A549 (cell line): Measurements from ENCODE around the gene MYO1B. TPM values are rescaled to one million over a fixed set of nuclear protein-coding genes. Genes with fewer than 3 reads are reported as not detected.

Source experiments
- ATAC-seq, 2 experiments: fragments of 200-7000 bp in 1 of 2; fragments of >200 bp in 1 of 2; cut with Nextera tagmentation in 1 of 2; cut with Tn5 transposase in 1 of 2; 3 replicates each; pipeline versions ENCODE4 v1.8.0 to v1.9.1; 2018 to 2020; ENCODE audit warnings: mild to moderate bottlenecking in 1 of 2, moderate library complexity in 1 of 2
- CTCF ChIA-PET: fragments of 300-600 bp; sonication (Branson Sonifier 250); formaldehyde crosslinking; extraction: SDS; loops from one replicate; lab custom pipeline; 2021; ENCODE audit warnings: antibody characterized with exemption, inconsistent platforms; lab: Yijun Ruan, JAX
- POLR2A ChIA-PET: fragments of 350-600 bp; formaldehyde crosslinking; extraction: SDS; loops from one replicate; lab custom pipeline; 2021; ENCODE audit warnings: antibody characterized with exemption, inconsistent platforms; lab: Yijun Ruan, JAX
- DNase-seq, 2 experiments: peaks; one replicate each; pipeline versions ENCODE4 v3.0.0 to v3.0.0-alpha.2; 2011 to 2016; ENCODE audit warnings: low read depth in 1 of 2, low spot score in 1 of 2
- FAIRE-seq: peaks from 2 replicates; lab custom pipeline; 2011; peaks lifted over from hg19 to GRCh38; lab: Jason Lieb, UNC
- H3K27ac ChIP-seq, 2 experiments: fragments of >200 bp; sonication (Bioruptor Twin); formaldehyde crosslinking; 3 replicates each; pipeline ENCODE4 v1.5.1; 2016 to 2017
- H3K4me1 ChIP-seq: fragments of >200 bp; sonication (Bioruptor Twin); formaldehyde crosslinking; 3 replicates; pipeline ENCODE4 v1.6.1; 2016
- H3K4me2 ChIP-seq: fragments of >200 bp; sonication (Bioruptor Twin); formaldehyde crosslinking; 3 replicates; pipeline ENCODE4 v1.6.1; 2016
- H3K4me3 ChIP-seq: fragments of >200 bp; sonication (Bioruptor Twin); formaldehyde crosslinking; 3 replicates; pipeline ENCODE4 v1.5.1; 2016
- H3K9me3 ChIP-seq: fragments of >200 bp; sonication (Bioruptor Twin); formaldehyde crosslinking; 3 replicates; pipeline ENCODE4 v1.6.1; 2016
- CHD4 ChIP-seq: fragments of 200-600 bp; sonication (generic); IDR thresholded peaks from 2 replicates; pipeline ENCODE4 v1.6.1; 2016; ENCODE audit warnings: antibody characterized with exemption, mild to moderate bottlenecking, borderline replicate concordance
- EHF ChIP-seq: fragments of 250-450 bp; sonication (Bioruptor Pico); IDR thresholded peaks from 2 replicates; pipeline ENCODE4 v1.5.0; 2020; ENCODE audit warnings: mild to moderate bottlenecking
- EHMT2 ChIP-seq: fragments of 200-600 bp; sonication (generic); IDR thresholded peaks from 2 replicates; pipeline ENCODE4 v1.6.1; 2016; ENCODE audit warnings: antibody characterized with exemption, low read depth, mild to moderate bottlenecking, moderate library complexity
- FOSL2 ChIP-seq, 2 experiments: fragments of 450-650 bp in 1 of 2; fragments of >200 bp in 1 of 2; sonication (Bioruptor Twin) in 1 of 2; formaldehyde crosslinking; IDR thresholded peaks; 2 replicates each; pipeline versions ENCODE4 v1.5.0 to v1.6.1; 2016 to 2020; ENCODE audit warnings: mild to moderate bottlenecking in 1 of 2, moderate library complexity in 1 of 2
- GATA3 ChIP-seq: IDR thresholded peaks from 2 replicates; pipeline ENCODE4 v1.6.1; 2012; ENCODE audit warnings: borderline replicate concordance
- HOXA7 ChIP-seq: fragments of 250-450 bp; sonication (Bioruptor Pico); IDR thresholded peaks from 2 replicates; pipeline ENCODE4 v1.5.0; 2020; ENCODE audit warnings: mild to moderate bottlenecking, moderate library complexity
- HOXB5 ChIP-seq: fragments of 250-450 bp; sonication (Bioruptor Pico); IDR thresholded peaks from 2 replicates; pipeline ENCODE4 v1.5.0; 2020; ENCODE audit warnings: mild to moderate bottlenecking, moderate library complexity
- JUNB ChIP-seq: fragments of >200 bp; sonication (Bioruptor Twin); formaldehyde crosslinking; IDR thresholded peaks from 2 replicates; pipeline ENCODE4 v1.6.1; 2016
- KDM5A ChIP-seq: fragments of 200-600 bp; sonication (generic); IDR thresholded peaks from 2 replicates; pipeline ENCODE4 v1.6.1; 2016; ENCODE audit warnings: antibody characterized with exemption, mild to moderate bottlenecking
- MAZ ChIP-seq: fragments of 150-350 bp; IDR thresholded peaks from 2 replicates; pipeline ENCODE4 v1.6.1; 2014; ENCODE audit warnings: antibody characterized with exemption, low read depth, low read length, borderline replicate concordance
- MYC ChIP-seq: IDR thresholded peaks from 2 replicates; pipeline ENCODE4 v1.6.1; 2012; ENCODE audit warnings: mild to moderate bottlenecking, inconsistent platforms, low read length, improper control_type of control experiment, borderline replicate concordance
- POLR2A ChIP-seq: IDR thresholded peaks from 2 replicates; pipeline ENCODE4 v1.6.1; 2012; ENCODE audit warnings: mild to moderate bottlenecking, low read length
- RARB ChIP-seq: fragments of 250-450 bp; sonication (Bioruptor Pico); IDR thresholded peaks from 2 replicates; pipeline ENCODE4 v1.8.0; 2021; ENCODE audit warnings: mild to moderate bottlenecking, moderate library complexity
- SMC3 ChIP-seq: fragments of >200 bp; sonication (Bioruptor Twin); formaldehyde crosslinking; IDR thresholded peaks from 3 replicates; pipeline ENCODE4 v1.6.1; 2018; ENCODE audit warnings: inconsistent platforms
- SREBF2 ChIP-seq: fragments of 450-650 bp; IDR thresholded peaks from 2 replicates; pipeline ENCODE4 v1.6.1; 2014; ENCODE audit warnings: mild to moderate bottlenecking, moderate library complexity
- ZSCAN20 ChIP-seq: fragments of 250-450 bp; sonication (Bioruptor Pico); IDR thresholded peaks from 2 replicates; pipeline ENCODE4 v1.8.0; 2022; ENCODE audit warnings: mild to moderate bottlenecking, moderate library complexity
- WGBS: methylation state at CpG from one replicate; pipeline ENCODE4 v1.1.6; 2017; ENCODE audit errors: missing lambda C conversion rate; 5-methylcytosine and 5-hydroxymethylcytosine counted together
- polyA plus RNA-seq, 4 experiments: library from polyadenylated mRNA; depleted of rRNA in 3 of 4; stranded (reverse); fragments of >200 nt; fragmentation: RNase III in 1 of 4; extraction: RNeasy Plus Mini Kit Qiagen cat#74134 plus additional on column Dnase treatment in 1 of 4; gene quantifications; 2 replicates in 3 of 4; 3 replicates in 1 of 4; pipeline ENCODE4 v1.2.3, GENCODE V29; 2011 to 2017
- TF ChIP-seq, protein P1 (sequence below): fragments of 150-350 bp; IDR thresholded peaks from 2 replicates; pipeline ENCODE4 v1.6.1; 2014; ENCODE audit warnings: low read depth, mild to moderate bottlenecking, low read length
- TF ChIP-seq, protein P2 (sequence below): IDR thresholded peaks from 2 replicates; pipeline ENCODE4 v1.6.1; 2012
- TF ChIP-seq, protein P3 (sequence below): fragments of 200-600 bp; sonication (generic); IDR thresholded peaks from 2 replicates; pipeline ENCODE4 v1.6.1; 2016; ENCODE audit warnings: antibody characterized with exemption, mild to moderate bottlenecking, moderate library complexity
- TF ChIP-seq, protein P4 (sequence below): fragments of >200 bp; sonication (Bioruptor Twin); formaldehyde crosslinking; IDR thresholded peaks from 3 replicates; pipeline ENCODE4 v1.5.1; 2016
- TF ChIP-seq, protein P5 (sequence below): fragments of 450-650 bp; IDR thresholded peaks from 2 replicates; pipeline ENCODE4 v1.6.1; 2014; ENCODE audit warnings: antibody characterized with exemption

The MYO1B gene
- polyA plus RNA-seq, 2 of the 4 experiments (the other 2 are of a cell fraction), result 77.7 to 159 TPM

DNA sequence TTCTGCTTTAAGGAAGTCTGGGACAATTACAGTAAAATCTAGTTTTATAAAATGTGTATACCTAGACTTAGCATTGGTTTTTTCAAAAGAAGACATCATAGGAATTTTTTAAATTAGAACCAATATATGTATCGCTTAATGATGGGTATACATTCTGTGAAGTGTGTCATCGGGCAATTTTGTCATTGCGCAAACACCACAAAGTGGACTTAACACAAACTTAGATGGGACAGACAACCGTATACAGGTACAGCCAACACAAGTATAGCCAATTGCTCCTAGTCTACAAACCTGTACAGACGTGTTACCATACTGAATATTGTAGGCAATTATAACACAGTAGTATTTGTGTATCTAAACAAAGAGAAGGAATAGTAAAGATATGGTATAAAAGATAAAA lies 12.7 kb downstream of the MYO1B start:
- peaks cover 73% of the 10 kb centered on the region for H3K4me1 ChIP-seq
- no peak overlapping the region for H3K27ac ChIP-seq
- POLR2A ChIA-PET, result no interaction called here
- WGBS, result 93% methylated on average over 5 of the region's 5 CpGs
- H3K4me3 ChIP-seq, result no peak overlapping the region
- TF ChIP-seq SREBF2, result no peak
- no peak for TF ChIP-seq KDM5A
- ATAC-seq (no peak), FAIRE-seq (no peak), DNase-seq (no peak)
- CTCF ChIA-PET, result no interaction called here
- H3K4me2 ChIP-seq, result no peak overlapping the region
- no peaks in the 10 kb centered on the region for H3K9me3 ChIP-seq

DNA sequence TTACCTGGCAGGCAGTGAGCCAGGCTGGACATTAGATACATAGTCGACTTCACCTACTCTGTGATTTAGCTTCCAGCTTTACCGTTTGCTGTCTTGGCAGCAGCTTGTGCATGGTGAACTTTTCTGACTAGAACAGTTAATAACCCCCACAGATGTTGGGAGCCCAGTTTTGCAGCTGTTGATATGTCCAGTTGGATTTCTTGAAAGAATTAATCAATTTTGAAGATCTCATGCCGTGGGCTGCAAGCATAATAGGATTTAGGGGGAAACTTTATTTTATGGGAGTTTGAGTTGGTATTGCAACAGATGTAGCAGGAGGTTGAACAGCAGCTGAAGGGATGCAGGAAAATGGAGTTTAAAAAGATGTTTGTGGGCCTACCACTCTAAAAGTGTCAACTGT lies 13.8 kb downstream of the MYO1B start:
- Histone ChIP-seq H3K4me2 (no peak overlapping the region), H3K4me1 (peaks cover 78% of the 10 kb centered on the region), H3K4me3 (no peak overlapping the region), H3K27ac (no peak overlapping the region), H3K9me3 (no peaks in the 10 kb centered on the region)
- no peak for DNase-seq
- TF ChIP-seq, protein P1, sequence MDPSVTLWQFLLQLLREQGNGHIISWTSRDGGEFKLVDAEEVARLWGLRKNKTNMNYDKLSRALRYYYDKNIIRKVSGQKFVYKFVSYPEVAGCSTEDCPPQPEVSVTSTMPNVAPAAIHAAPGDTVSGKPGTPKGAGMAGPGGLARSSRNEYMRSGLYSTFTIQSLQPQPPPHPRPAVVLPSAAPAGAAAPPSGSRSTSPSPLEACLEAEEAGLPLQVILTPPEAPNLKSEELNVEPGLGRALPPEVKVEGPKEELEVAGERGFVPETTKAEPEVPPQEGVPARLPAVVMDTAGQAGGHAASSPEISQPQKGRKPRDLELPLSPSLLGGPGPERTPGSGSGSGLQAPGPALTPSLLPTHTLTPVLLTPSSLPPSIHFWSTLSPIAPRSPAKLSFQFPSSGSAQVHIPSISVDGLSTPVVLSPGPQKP, result no peak
- TF ChIP-seq, protein P2, sequence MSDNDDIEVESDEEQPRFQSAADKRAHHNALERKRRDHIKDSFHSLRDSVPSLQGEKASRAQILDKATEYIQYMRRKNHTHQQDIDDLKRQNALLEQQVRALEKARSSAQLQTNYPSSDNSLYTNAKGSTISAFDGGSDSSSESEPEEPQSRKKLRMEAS, result no peak
- no peak for TF ChIP-seq HOXB5 (CRISPR knock-in tag)
- no peak for TF ChIP-seq POLR2A
- TF ChIP-seq MAZ, result no peak
- TF ChIP-seq, protein P3, sequence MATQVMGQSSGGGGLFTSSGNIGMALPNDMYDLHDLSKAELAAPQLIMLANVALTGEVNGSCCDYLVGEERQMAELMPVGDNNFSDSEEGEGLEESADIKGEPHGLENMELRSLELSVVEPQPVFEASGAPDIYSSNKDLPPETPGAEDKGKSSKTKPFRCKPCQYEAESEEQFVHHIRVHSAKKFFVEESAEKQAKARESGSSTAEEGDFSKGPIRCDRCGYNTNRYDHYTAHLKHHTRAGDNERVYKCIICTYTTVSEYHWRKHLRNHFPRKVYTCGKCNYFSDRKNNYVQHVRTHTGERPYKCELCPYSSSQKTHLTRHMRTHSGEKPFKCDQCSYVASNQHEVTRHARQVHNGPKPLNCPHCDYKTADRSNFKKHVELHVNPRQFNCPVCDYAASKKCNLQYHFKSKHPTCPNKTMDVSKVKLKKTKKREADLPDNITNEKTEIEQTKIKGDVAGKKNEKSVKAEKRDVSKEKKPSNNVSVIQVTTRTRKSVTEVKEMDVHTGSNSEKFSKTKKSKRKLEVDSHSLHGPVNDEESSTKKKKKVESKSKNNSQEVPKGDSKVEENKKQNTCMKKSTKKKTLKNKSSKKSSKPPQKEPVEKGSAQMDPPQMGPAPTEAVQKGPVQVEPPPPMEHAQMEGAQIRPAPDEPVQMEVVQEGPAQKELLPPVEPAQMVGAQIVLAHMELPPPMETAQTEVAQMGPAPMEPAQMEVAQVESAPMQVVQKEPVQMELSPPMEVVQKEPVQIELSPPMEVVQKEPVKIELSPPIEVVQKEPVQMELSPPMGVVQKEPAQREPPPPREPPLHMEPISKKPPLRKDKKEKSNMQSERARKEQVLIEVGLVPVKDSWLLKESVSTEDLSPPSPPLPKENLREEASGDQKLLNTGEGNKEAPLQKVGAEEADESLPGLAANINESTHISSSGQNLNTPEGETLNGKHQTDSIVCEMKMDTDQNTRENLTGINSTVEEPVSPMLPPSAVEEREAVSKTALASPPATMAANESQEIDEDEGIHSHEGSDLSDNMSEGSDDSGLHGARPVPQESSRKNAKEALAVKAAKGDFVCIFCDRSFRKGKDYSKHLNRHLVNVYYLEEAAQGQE, result no peak
- no peak for TF ChIP-seq HOXA7 (CRISPR knock-in tag)
- no peak for TF ChIP-seq JUNB
- TF ChIP-seq EHMT2, result no peak
- TF ChIP-seq, protein P4, sequence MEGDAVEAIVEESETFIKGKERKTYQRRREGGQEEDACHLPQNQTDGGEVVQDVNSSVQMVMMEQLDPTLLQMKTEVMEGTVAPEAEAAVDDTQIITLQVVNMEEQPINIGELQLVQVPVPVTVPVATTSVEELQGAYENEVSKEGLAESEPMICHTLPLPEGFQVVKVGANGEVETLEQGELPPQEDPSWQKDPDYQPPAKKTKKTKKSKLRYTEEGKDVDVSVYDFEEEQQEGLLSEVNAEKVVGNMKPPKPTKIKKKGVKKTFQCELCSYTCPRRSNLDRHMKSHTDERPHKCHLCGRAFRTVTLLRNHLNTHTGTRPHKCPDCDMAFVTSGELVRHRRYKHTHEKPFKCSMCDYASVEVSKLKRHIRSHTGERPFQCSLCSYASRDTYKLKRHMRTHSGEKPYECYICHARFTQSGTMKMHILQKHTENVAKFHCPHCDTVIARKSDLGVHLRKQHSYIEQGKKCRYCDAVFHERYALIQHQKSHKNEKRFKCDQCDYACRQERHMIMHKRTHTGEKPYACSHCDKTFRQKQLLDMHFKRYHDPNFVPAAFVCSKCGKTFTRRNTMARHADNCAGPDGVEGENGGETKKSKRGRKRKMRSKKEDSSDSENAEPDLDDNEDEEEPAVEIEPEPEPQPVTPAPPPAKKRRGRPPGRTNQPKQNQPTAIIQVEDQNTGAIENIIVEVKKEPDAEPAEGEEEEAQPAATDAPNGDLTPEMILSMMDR, result no peak
- TF ChIP-seq CHD4, result no peak
- TF ChIP-seq, protein P5, sequence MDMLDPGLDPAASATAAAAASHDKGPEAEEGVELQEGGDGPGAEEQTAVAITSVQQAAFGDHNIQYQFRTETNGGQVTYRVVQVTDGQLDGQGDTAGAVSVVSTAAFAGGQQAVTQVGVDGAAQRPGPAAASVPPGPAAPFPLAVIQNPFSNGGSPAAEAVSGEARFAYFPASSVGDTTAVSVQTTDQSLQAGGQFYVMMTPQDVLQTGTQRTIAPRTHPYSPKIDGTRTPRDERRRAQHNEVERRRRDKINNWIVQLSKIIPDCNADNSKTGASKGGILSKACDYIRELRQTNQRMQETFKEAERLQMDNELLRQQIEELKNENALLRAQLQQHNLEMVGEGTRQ, result no peak
- no peak for TF ChIP-seq MYC
- WGBS, result 56% methylated on average over 3 of the region's 3 CpGs
- CTCF ChIA-PET, result interaction anchor here (1.8 kb wide), 1 partner anchor 8 kb away, joined by 5 read pairs; no protein-coding TSS in a partner anchor
- no peak for ATAC-seq
- no peak for FAIRE-seq
- POLR2A ChIA-PET, result no interaction called here

DNA sequence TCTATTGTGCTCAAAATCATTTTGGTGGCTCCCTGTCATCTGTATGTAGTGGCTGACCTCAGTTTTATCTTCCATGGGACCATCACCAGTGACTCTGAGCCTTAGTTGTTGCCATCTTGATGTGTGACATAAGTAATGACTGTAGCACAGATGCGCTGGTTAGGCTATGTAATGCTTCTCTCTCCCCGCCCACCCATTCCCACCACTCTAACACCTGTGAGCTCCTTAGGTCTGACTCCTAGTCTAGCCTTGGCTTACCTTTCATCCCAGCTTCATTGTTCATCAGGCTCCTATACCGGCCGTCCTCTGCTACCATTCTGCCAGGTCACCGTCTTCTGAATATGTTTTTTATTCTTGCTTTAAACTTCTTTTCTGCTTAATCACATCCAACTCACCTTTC lies 17.2 kb downstream of the MYO1B start:
- H3K27ac ChIP-seq, result no peak overlapping the region
- no peak for FAIRE-seq
- peak overlapping the region; percentile 42; the same call in 1 of the 3 replicates for H3K4me2 ChIP-seq
- CTCF ChIA-PET, result no interaction called here
- POLR2A ChIA-PET, result no interaction called here
- ATAC-seq, result peak in 1 of 2 experiments; percentile 50; a peak in 3 of 6 replicates
- H3K9me3 ChIP-seq, result no peaks in the 10 kb centered on the region
- 92% methylated on average over 5 of the region's 5 CpGs for WGBS
- peaks cover 70% of the 10 kb centered on the region for H3K4me1 ChIP-seq
- DNase-seq, result no peak
- no peak for TF ChIP-seq FOSL2 (IDR thresholded peaks at IDR 0.05)
- no peak for TF ChIP-seq FOSL2 (CRISPR knock-in tag; IDR thresholded peaks at IDR 0.05)
- TF ChIP-seq EHF (CRISPR knock-in tag), result no peak
- TF ChIP-seq RARB (CRISPR knock-in tag), result no peak
- no peak for TF ChIP-seq GATA3
- TF ChIP-seq SMC3, result no peak
- TF ChIP-seq ZSCAN20 (CRISPR knock-in tag), result no peak
- TF ChIP-seq, all 56 proteins: peak for 0
- H3K4me3 ChIP-seq, result no peak overlapping the region
